Measurements from ENCODE around the gene GTF2E1.
"Not testable (repeated sequence)": the region's sequence is repeated elsewhere in the genome, so short reads cannot be mapped to it uniquely, and the experiment has no call there.

GTF2E1 gene

GRCh38 chr3:120756061-120756460, 13.5 kb downstream of the GTF2E1 start:
- no peak for DNase-seq

- DNase-seq: not testable (repeated sequence)
These were observed 16.0 kb downstream of the GTF2E1 start for GRCh38 chr3:120758551-120758950.

DNA sequence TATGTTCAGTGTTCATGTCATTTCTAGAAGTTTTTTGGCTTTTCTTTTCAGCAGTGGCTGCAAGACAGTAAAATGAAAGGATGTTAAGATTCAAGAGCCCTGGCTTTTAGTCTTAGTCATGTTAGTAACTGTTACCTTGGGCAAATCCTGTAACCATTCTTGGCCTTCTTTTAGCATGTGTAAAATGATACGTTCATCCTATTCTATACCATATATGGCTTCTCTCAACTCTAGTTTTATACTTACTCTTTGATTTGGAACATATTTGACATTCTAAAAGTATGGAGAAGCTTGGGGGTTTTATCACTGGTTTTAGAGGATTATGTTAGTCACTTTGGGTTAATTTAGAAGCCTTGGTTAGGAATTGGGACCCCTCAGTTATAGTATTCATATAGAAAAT, 20.1 kb downstream of the GTF2E1 start:
- DNase-seq: no peak

DNA sequence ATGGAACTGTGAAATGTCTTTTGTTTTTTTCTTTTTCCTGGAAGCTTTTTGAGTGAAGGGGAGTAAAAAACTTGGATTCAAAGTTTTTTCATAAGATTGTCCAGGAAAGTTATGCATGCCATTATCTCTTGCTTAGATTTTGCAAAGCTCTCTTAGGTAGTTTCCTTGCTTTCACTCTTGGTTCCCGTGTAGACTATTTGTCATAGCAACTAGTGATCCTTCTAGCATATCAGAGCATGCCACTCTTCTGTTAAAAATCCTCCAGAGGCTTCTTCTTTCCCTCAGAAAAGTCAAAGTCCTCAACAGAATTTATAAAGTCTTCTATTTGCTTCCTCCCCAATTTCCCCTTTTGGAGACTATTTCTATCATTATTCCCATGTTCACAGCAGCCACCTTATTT, 21.1 kb downstream of the GTF2E1 start:
- DNase-seq: no peak

DNA sequence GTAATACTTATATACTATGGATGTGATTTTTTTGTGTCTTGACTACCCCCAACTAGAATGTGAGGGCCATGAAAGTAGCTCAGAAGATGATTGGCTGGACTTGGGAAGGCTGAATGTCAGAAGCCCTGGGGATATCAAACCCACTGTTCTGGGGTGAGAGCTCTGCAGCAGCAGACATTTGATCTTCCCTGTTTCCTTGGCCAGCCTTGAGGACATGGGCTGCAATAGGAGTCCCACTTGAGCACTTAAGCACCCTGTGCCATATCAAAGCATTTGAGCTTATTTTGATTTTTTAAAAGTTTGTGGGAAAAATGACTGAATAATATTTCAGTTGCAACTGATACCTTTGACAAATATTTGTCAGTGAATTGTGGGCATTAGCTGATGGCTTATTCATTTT, 21.7 kb downstream of the GTF2E1 start:
- no peak for DNase-seq

- no peak for DNase-seq
These were observed 23.4 kb downstream of the GTF2E1 start for GRCh38 chr3:120765830-120766493.

DNA sequence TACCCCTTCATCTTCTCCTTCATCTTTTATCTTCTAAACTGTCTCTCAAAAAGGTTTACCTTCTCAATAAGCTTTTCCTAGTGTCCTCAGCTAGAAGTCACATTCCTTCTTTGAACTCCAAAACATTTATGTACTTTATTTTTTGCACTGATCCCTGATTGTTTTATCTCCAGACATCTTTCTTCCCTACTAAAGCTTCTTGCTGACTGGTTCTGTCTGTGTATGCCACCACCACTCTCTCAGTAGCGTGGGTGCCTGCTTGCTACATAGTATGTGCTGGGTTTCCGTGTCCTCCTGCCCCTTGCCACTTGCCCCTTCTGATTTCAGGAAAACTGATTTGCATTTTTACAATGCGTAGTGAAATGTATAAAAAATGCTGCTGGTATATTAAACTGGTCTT, 24.0 kb downstream of the GTF2E1 start:
- DNase-seq: no peak

DNA sequence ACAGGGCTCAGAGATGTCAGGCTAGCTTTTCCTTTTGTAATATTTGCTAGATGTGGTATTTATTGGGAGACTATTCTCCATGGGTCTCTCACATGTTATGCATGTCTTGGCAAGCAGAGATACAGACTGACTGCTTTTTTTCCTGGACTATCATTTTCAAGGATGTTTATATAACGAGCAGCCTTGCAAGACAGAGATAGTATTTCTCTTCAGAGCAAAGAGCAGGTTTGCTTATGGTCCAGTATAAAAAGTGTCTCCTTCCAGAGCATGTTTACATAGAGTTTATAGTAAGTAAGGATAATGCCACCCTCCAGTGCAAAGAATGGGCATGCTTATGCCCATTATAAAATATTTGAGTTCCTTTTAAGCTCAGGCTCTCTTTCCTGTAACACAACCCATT, 24.6 kb downstream of the GTF2E1 start:
- DNase-seq: no peak

DNA sequence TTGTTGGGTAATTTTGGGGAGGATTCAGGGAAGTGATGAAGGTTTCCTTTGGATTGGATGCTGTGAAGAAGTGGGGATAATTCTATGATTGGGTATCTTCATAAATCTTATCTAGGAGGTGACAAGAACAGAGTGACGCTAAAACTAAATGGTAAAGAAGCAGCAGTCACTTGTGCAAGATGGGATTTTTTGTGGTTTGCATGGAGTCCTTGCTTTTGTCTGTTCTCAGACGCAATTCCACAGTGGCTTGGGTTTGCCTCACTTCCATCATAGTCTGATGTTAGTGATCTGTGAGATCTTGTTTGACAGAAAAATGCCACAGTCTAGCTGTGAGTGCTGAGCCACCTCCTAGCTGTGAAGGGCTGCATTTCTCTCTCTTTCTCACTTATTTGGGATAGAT, 26.9 kb downstream of the GTF2E1 start:
- no peak for DNase-seq

- DNase-seq: no peak
These were observed 28.3 kb downstream of the GTF2E1 start for GRCh38 chr3:120770891-120771290.

- DNase-seq: no peak
These were observed 29.5 kb downstream of the GTF2E1 start for GRCh38 chr3:120772081-120772480.

DNA sequence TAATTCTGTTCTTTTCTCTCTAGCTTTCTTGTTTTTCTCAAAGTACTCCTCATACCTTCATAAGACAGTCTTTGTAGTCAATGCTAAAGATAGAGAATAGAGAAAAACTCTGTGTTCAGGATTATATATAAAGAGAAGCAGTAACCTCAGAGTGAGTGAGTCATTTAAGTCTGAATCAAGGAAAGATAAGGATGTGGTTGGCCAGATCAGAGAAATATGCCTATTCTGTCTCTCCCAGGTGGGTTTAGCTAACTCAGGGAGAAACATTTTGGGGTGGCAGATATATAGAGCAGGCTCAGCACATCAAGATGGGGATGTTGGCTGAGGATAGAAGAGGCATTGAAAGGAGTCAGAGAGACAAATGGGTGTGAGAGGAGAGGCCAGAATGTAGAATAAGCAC, 31.4 kb downstream of the GTF2E1 start:
- DNase-seq: no peak

GRCh38 chr3:120775411-120775810, 32.9 kb downstream of the GTF2E1 start:
- DNase-seq: no peak

GRCh38 chr3:120778776-120779175, 36.2 kb downstream of the GTF2E1 start:
- DNase-seq: no peak

DNA sequence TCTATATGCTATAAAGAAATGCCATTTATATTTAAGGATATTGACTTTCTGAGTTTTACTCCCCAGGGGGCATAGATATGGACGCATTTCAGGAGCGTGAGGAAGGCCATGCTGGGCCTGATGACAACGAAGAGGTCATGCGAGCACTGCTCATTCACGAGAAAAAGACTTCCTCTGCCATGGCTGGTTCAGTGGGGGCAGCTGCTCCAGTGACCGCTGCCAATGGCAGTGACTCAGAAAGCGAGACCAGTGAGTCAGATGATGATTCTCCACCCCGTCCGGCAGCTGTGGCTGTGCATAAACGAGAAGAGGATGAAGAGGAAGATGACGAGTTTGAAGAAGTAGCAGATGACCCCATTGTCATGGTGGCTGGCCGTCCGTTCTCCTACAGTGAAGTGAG, 38.4 kb downstream of the GTF2E1 start:
- DNase-seq: no peak

GRCh38 chr3:120785832-120786231, 43.3 kb downstream of the GTF2E1 start:
- not testable (repeated sequence) for DNase-seq

- DNase-seq: no peak
These were observed 48.5 kb downstream of the GTF2E1 start for GRCh38 chr3:120791010-120791409.

- DNase-seq: no peak
These were observed 49.4 kb downstream of the GTF2E1 start for GRCh38 chr3:120791913-120792312.

DNA sequence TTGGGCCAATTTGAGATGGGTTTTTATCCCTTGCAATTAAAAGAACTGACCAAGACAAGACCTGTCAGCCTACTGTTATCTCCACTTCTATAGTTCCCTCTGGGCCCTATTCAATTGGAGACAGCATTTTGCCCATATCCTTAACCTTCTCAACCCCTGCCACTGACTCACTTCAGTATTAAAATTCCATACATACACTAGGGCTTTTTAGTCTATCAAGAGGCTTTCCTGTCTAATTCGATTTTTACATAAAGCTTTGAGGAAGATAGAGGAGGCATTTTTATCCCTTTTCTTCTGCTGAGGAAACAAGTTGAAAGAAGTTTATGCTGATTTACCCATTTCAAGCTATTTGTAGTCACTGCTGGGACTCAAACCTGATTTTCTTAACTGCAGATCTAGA, 51.1 kb downstream of the GTF2E1 start:
- DNase-seq: no peak

GRCh38 chr3:120795017-120795648, 52.6 kb downstream of the GTF2E1 start:
- peak; percentile 82 to 85 for DNase-seq

DNA sequence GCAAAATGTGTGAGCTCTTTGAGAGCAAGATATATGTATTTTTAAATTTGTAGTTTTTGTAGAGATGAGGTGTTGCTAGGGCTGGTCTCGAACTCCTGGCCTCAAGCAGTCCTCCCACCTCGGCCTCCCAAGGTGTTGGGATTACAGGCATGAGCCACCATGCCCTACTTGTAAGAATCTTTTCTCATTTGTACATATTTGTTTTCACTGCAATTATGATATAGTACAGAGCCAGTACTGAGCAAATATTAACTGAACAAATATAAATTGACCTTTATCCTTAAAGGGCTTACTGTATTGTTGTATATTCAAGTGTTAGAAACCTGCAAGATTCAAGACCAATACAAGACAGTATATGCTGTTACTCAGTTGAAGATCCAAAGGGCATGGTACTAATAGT, 53.4 kb downstream of the GTF2E1 start:
- DNase-seq: no peak

DNA sequence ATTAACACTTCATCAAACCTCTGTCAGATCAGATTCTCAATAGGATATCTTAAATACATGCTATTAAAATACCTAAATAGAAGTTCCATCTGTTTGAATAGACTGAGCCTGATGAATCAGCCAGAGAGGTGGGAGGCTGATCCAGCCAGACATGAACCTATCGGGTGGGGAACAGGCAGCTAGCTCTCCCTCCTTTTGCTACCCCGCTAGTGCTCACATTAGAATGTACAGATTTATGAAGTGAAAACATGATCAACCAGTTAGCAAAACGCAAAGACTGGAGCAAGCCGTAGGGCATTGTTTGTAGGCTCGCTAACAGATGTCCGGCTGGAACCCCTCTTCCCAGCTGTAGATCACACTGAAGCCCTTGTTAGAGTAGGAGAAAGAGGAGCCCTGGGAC, 54.4 kb downstream of the GTF2E1 start:
- DNase-seq: no peak

DNA sequence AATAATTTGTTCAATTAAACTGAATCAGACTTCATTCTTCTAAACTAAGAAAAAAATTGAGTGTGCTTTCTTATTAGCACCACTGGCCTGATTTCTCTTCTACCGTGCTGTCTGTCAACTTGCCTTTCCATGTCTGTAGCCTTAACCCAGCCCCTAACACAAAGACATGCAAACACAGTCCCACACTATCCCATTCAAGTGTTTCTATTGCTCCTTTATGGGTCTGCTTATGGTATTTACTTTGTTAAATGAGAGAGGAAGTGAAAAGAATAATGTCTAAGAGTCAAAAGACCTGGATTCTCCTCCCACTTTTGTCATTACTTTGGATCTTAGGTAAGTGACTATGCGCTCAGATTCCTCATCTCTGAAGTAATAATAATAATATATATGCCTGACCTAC, 55.3 kb downstream of the GTF2E1 start:
- DNase-seq: no peak

DNA sequence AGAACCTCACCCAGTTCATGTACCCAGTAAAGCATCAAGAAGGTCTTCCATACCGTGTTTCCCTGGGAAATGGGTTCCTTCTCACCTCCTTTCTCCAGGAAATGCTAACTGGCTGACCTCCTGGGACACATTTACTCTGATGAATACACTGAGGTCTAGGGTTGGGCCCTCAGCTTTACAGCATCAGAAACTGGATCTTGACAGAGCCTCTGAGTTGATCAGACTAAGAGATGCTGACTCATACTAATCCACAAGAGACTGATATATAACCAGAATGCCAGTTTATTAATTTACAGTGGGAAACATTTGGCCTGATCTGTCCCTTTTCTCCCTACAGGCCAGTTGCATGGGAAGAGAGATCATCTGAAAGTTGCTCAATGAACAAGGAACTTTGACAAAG, 55.8 kb downstream of the GTF2E1 start:
- no peak for DNase-seq

- DNase-seq: no peak
These were observed 58.1 kb downstream of the GTF2E1 start for GRCh38 chr3:120800625-120801024.
